Renal cortex interstitium (tissue), 11 donors: Measurements from ENCODE around the gene DDN. TPM values are rescaled to one million over a fixed set of nuclear protein-coding genes. Genes with fewer than 3 reads are reported as not detected.

Experiments
- DNase-seq, 11 donors: peaks; one replicate each; pipeline ENCODE4 v3.0.0-alpha.2; 2013; ENCODE audit warnings: low read depth in 9 of 11, low spot score in 4 of 11; ENCODE audit errors: extremely low read depth in 1 of 11
- polyA plus RNA-seq, 3 donors: library from polyadenylated mRNA; unstranded; fragments of 120-200 nt; gene quantifications; one replicate each; pipeline ENCODE4 v1.2.1, GENCODE V29; 2013; ENCODE audit not compliant: insufficient read length in 3 of 3

DDN gene
- polyA plus RNA-seq, 3 donors = 75.3 to 85.3 (median 78.9) TPM

GRCh38 chr12:48977290-48978281, 21.6 kb downstream of the DDN start:
- no peak for DNase-seq

DNA sequence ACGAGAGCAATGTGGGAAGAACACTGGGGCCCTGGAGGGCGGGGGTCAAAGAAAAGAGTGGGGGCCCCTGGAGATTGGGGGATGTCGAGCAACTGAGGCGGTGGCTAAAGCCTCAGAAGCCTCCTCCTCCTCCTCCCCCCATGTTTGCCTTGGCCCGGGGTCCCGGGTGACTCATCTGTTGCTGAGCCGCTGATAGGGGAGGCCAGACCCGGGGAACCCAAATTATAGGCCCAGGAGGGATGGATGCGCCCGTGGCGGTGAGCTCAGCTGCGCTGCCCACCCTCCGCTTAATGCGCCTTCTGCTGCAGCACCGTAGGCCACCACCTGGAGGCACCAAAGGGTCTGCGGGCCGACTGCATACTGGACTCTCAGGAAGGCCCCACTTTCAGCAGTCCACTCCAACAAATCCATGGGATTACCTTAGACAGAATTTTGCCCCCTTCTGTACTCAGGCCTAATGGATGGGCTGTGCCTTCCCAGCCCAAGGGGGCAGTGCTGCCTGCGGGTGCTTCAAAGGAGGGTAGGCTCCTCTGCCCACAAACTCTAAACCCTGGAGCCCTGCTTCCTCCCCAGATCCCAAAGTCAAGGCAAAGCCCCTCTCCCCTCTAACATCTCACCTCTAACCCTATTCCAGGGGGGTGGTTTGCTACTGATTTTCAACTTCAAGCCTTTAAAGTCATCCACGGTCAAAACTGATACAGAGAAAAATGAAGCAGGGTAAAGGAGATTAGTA, 25.1 kb downstream of the DDN start:
- DNase-seq = no peak

DNA sequence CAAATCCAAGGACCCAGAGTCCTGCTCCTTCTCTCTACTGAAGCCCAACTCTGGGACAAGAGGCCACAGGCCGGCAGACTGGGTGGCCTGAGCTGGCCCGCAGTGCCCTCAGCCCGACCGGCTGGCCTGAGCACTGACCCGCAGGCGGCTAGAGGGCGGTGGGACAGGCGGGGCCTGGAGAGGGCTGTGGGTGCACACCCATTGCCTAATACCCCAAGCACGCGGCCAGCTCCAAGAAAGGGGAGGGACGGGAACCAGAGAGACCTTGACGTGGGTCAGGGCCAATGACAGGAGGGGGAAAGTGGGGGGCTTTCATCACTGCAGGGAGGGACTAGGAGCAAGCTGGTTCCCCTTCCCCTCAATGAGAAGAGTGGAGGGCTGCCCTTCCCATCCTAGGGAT, 25.6 kb downstream of the DDN start:
- no peak for DNase-seq

DNA sequence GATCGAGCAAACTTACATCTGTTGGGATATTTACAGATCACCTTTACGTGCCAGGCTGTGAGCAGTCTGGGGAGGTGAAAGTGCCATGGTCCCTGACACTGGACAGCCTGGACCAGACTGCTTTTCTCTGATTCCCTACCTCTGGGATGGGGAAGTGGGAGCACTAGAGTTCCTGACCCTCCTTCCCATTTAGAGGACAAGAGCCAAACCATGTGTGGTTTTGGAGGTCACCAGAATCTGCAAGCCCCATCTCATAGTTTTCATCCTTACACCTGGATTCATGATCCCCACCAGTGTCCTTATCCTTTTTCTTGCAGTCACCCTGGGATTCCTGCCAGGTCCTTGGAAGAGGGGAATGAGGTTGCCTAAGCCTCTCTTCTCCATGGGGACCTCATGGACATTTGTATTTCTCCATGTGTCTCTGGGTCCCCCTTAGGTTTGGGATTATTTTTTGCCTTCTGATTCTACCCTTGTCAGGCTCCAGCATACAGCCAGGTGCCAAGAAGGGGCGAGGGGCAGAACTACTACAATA, 26.2 kb downstream of the DDN start:
- DNase-seq = no peak

- no peak for DNase-seq
These were observed 26.8 kb downstream of the DDN start for GRCh38 chr12:48972213-48972951.

DNA sequence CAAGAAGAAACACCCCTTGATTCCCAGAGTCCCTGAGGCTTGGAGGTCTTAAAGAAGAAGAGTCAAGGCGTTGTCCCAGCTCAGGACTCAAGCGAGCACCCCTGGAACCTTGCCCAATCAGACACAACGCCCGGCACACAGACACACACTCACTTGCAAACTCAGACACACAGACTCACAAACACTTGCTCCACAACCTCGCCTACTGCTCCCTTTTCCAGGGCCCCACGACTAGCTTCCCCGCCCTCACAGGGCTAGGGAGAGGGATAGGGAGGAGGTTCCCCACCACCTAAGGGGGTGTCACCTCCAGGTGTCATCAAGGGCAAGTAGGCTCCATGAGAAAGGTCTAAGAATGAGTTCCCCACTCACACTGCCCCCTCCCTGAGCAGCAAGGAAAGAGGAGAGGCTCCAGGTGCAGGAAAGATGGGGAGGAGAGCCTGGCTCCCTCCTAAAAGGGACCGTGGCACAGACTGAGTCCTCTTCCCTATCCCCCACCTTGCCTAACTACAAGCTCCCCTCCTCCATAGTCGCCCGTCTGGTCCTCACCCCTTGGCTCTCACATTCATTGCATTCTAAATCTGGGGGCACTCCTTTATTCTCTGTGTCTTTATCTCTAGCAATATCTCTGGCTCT, 28.4 kb downstream of the DDN start:
- DNase-seq = no peak

GRCh38 chr12:48969833-48970701, 29.1 kb downstream of the DDN start:
- DNase-seq = no peak

GRCh38 chr12:48969160-48969771, 29.9 kb downstream of the DDN start:
- DNase-seq = no peak

- DNase-seq = no peak
These were observed 30.7 kb downstream of the DDN start for GRCh38 chr12:48968467-48968866.

GRCh38 chr12:48967991-48968390, 31.2 kb downstream of the DDN start:
- no peak for DNase-seq

DNA sequence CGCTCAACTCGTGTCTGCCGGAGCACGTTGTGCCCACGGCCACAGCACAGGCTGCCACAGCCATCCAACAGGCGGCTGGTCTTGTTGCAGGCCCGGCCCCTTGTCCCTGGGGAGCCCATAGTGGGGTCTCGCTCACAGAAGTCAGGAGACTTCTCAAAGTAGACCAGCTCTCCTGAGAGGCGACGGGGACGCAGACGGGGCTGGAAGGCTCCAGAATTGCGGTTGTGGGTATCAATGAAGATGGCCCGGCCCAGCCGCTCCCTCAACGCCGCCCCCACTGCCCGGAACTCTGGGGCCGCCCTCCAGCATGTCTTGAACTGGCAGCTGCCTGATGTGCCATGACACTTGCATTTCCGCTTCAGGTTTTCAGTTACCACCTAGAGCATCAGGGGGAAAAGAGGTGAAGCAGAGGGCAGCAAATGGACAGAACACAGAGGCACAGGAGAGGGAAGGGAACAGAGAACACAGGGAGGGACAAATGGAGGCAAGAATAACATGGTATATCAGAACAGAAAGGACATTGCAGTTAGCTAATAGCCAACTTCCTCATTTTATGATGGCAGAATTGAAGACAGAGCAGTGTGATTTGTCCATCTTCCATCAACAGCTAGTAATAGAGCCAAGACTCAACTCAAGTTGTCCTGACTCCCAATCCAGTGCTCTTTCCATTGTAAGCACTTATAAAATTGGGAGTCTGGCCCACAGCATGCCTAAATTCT, 32.8 kb downstream of the DDN start:
- DNase-seq = no peak

DNA sequence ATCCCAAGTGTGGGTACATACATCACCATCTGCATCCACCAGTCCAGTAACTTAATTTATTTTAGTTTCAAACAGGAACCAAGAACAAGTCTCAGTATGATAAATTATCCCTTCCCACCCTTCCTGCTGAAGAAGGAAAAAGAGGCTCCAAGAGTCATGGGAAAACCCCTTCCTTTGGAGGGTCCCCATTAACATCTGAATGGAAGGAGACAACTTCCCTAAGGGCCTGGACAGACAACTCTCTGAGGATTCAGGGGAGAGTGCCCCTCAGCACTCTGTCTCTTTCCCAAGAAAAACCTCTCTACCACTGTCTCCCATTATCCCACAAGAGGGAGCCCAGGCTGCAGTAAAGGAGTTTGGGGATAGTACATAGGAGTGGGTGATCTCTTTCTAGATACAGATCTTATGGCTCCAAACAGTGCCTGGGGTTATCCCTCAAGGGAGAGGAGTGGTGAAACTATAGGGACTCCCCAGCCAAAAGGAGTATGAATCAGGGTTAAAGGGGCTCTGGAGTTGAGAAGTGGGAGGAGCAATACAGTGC, 33.8 kb downstream of the DDN start:
- no peak for DNase-seq

DNA sequence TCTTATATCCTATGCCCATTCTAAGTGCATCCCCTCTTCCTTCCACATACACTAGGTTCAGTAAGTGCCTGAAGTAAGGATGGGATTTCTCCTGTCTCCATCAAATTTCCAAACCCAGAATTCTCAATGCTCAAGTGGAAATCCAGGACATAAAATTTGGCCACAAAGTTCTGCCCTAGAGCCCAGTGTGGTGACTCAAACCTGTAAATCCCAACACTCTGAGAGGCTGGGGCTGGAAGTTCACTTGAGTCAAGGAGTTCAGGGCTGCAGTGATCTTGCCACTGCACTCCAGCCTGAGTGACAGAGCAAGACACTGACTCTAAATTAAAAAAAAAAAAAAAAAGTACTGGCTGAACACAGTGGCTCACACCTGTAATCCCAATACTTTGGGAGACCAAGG, 37.4 kb downstream of the DDN start:
- DNase-seq = no peak

DNA sequence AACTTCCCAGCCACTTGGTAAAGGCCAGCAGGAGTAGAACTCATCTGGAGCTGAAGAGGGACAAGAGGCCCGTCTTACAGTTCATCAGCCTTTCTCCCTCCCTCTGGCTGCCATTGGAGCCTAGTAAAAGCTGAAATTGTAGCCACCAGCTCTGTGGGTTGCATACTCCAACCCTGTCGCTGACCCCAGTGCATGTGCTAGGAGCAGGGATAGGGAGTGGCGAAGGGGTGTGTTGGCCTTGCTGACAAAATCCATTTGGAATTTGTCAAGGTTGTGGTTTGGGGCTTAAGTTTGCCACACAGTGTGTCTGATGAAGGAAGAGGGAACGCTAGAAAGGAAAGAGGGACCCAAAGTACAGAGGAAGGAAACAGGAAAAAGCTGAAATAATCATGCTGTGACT, 37.8 kb downstream of the DDN start:
- no peak for DNase-seq

DNA sequence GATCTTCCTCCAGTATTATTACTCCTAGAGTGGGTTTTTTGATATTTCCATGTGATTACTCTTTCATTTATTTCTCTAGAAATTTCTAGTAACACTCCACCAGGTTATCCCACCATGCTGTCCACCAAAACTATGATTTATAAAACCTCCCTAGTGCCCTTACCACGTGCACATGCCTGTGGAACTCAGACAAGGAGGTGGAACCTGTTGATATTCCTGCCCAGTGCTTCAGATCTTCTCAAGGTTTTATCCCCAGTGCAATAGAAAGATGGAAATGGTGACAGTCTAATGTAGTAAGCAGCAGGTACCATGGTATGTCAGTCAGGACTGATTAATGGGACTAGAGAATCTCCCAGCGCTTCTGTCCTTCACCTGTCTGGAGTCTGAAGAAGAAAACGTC, 38.3 kb downstream of the DDN start:
- DNase-seq = no peak

DNA sequence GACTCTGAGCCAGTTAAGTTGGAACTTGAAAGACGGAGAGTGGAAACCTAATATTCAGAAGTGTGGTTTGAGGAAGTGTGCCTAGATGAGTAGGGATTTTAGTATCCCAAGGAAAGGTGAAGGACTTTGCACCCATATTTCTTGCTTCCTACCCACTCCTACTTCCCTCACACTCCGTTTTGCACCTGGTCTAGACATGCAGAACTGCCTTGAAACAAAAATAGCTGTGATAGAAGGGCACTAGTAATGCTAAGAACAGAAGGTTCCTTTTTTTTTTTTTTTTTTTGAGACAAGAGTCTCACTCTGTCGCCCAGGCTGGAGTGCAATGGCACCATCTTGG, 41.2 kb downstream of the DDN start:
- DNase-seq = no peak
